IMR-90 (cell line): ENCODE measurements around the gene COL24A1. TPM values are rescaled to one million over a fixed set of nuclear protein-coding genes. Genes with fewer than 3 reads are reported as not detected.
A peak's percentile ranks its signal among the peaks of the same experiment; 100 is the strongest.

Experiments
- ATAC-seq: fragments of 200-7000 bp; cut with Tn5 transposase; 2 replicates; pipeline ENCODE4 v1.9.1; 2020; ENCODE audit warnings: low read depth, mild to moderate bottlenecking, moderate library complexity
- BruUV-seq: library from RNA; stranded (reverse); fragments of 400-500 nt; replicated peaks from 2 replicates; lab custom pipeline; 2021; lab: Mats Ljungman, UMichigan
- CTCF ChIA-PET: fragments of 300-600 bp; formaldehyde crosslinking; extraction: SDS; loops from one replicate; lab custom pipeline; 2021; ENCODE audit warnings: antibody characterized with exemption; lab: Yijun Ruan, JAX
- POLR2A ChIA-PET: fragments of 300-600 bp; sonication (Branson Sonifier 250); formaldehyde crosslinking; loops from one replicate; lab custom pipeline; 2022; ENCODE audit warnings: antibody characterized with exemption; ENCODE audit not compliant: unreplicated experiment; lab: Charles Lee
- DNase-seq: peaks from one replicate; pipeline ENCODE4 v3.0.0; 2013
- H2AFZ ChIP-seq: replicated peaks from 2 replicates; pipeline ENCODE3; 2013; ENCODE audit warnings: low read length, mild to moderate bottlenecking; ENCODE audit not compliant: poor library complexity
- H2AK5ac ChIP-seq: 2 replicates; pipeline ENCODE4 v1.6.1; 2013; ENCODE audit warnings: low read depth, low read length, inconsistent platforms
- H2AK9ac ChIP-seq: replicated peaks from 2 replicates; pipeline ENCODE3; 2013; ENCODE audit warnings: mild to moderate bottlenecking, low read depth, low read length, moderate library complexity; ENCODE audit not compliant: poor library complexity
- H2BK120ac ChIP-seq: 2 replicates; pipeline ENCODE4 v1.6.1; 2013; ENCODE audit warnings: low read depth, low read length, inconsistent platforms
- H2BK15ac ChIP-seq: 3 replicates; pipeline ENCODE4 v1.6.1; 2013; ENCODE audit warnings: low read depth, low read length, inconsistent platforms
- H2BK20ac ChIP-seq: 2 replicates; pipeline ENCODE4 v1.6.1; 2013; ENCODE audit warnings: low read depth, mild to moderate bottlenecking, inconsistent platforms, low read length, moderate library complexity
- H2BK5ac ChIP-seq: 2 replicates; pipeline ENCODE4 v1.6.1; 2013; ENCODE audit warnings: mild to moderate bottlenecking, low read depth, low read length, inconsistent platforms; ENCODE audit not compliant: poor library complexity, severe bottlenecking
- H3K14ac ChIP-seq: replicated peaks from 2 replicates; pipeline ENCODE4 v1.6.1; 2013; ENCODE audit warnings: low read depth, low read length, inconsistent platforms
- H3K18ac ChIP-seq: 2 replicates; pipeline ENCODE4 v1.6.1; 2013; ENCODE audit warnings: low read depth, low read length, control low read depth
- H3K23ac ChIP-seq: 2 replicates; pipeline ENCODE4 v1.6.1; 2013; ENCODE audit warnings: low read depth, low read length, inconsistent platforms
- H3K27ac ChIP-seq: 2 replicates; pipeline ENCODE4 v1.5.1; 2013; ENCODE audit warnings: mild to moderate bottlenecking, control low read depth, low read length; ENCODE audit not compliant: insufficient read depth
- H3K27me3 ChIP-seq: 2 replicates; pipeline ENCODE4 v1.6.1; 2013; ENCODE audit warnings: low read length; ENCODE audit not compliant: control insufficient read depth, insufficient read depth
- H3K36me3 ChIP-seq: 2 replicates; pipeline ENCODE4 v1.6.1; 2013; ENCODE audit warnings: low read length, mixed read lengths; ENCODE audit not compliant: control insufficient read depth, insufficient read depth
- H3K4ac ChIP-seq: 2 replicates; pipeline ENCODE4 v1.6.1; 2013; ENCODE audit warnings: low read depth, low read length, inconsistent platforms
- H3K4me1 ChIP-seq: 2 replicates; pipeline ENCODE4 v1.6.1; 2013; ENCODE audit warnings: low read length, mixed read lengths; ENCODE audit not compliant: control insufficient read depth, insufficient read depth
- H3K4me2 ChIP-seq: 2 replicates; pipeline ENCODE4 v1.6.1; 2013; ENCODE audit warnings: low read depth, mild to moderate bottlenecking, control low read depth, low read length, moderate library complexity
- H3K4me3 ChIP-seq: 2 replicates; pipeline ENCODE4 v1.5.1; 2013; ENCODE audit warnings: low read depth, mild to moderate bottlenecking, control low read depth, low read length, moderate library complexity; ENCODE audit not compliant: insufficient read depth
- H3K56ac ChIP-seq: 2 replicates; pipeline ENCODE4 v1.6.1; 2013; ENCODE audit warnings: low read length, inconsistent platforms; ENCODE audit not compliant: insufficient read depth; ENCODE audit errors: extremely low read depth
- H3K79me1 ChIP-seq, 2 experiments: 2 replicates each; pipeline ENCODE4 v1.6.1; 2013; ENCODE audit warnings: low read length in 2 of 2, inconsistent platforms in 1 of 2, low read depth in 1 of 2
- H3K9ac ChIP-seq: 2 replicates; pipeline ENCODE4 v1.6.1; 2013; ENCODE audit warnings: low read depth, low read length, control low read depth
- H3K9me1 ChIP-seq: 2 replicates; pipeline ENCODE4 v1.6.1; 2013; ENCODE audit warnings: low read length, inconsistent platforms; ENCODE audit not compliant: insufficient read depth
- H3K9me3 ChIP-seq: 2 replicates; pipeline ENCODE4 v1.6.1; 2013; ENCODE audit warnings: low read length; ENCODE audit not compliant: control insufficient read depth, insufficient read depth
- H4K20me1 ChIP-seq: 2 replicates; pipeline ENCODE4 v1.6.1; 2013; ENCODE audit warnings: low read length, inconsistent platforms; ENCODE audit not compliant: insufficient read depth
- H4K5ac ChIP-seq: 2 replicates; pipeline ENCODE4 v1.6.1; 2013; ENCODE audit warnings: mild to moderate bottlenecking, low read depth, low read length, control low read depth
- H4K8ac ChIP-seq, 2 experiments: 2 replicates each; pipeline ENCODE4 v1.6.1; 2013; ENCODE audit warnings: low read depth in 2 of 2, low read length in 2 of 2, control low read depth in 1 of 2, inconsistent platforms in 1 of 2
- H4K91ac ChIP-seq: 2 replicates; pipeline ENCODE4 v1.6.1; 2013; ENCODE audit warnings: low read depth, low read length, inconsistent platforms; ENCODE audit not compliant: insufficient read depth
- BHLHE40 ChIP-seq: fragments of 150-350 bp; IDR thresholded peaks from 2 replicates; pipeline ENCODE4 v1.6.1; 2016; ENCODE audit warnings: mild to moderate bottlenecking, low read depth, low read length
- CTCF ChIP-seq: conservative IDR thresholded peaks from 2 replicates; pipeline ENCODE4 v1.5.1; 2012; ENCODE audit warnings: mild to moderate bottlenecking, low read depth, low read length, improper control_type of control experiment
- MAZ ChIP-seq: IDR thresholded peaks from 2 replicates; pipeline ENCODE4 v1.6.1; 2012; ENCODE audit warnings: low read depth, mild to moderate bottlenecking, low read length, improper control_type of control experiment, moderate library complexity, borderline replicate concordance
- SMC3 ChIP-seq: fragments of 150-350 bp; IDR thresholded peaks from 2 replicates; pipeline ENCODE4 v1.6.1; 2016; ENCODE audit warnings: low read depth, mild to moderate bottlenecking, antibody characterized with exemption, low read length, moderate library complexity
- WGBS, 2 experiments: methylation state at CpG; one replicate each; pipeline versions ENCODE4 v1.1.5 to v1.1.7; 2013; ENCODE audit warnings: missing lambda C conversion rate in 2 of 2; ENCODE audit not compliant: insufficient read length in 1 of 2; ENCODE audit errors: extremely low coverage in 2 of 2; 5-methylcytosine and 5-hydroxymethylcytosine counted together
- dilution Hi-C: fragments of 300-500 bp; cut with HindIII; formaldehyde crosslinking; loops from one replicate; pipeline ENCODE4 v1.14.3; 2018; ENCODE audit warnings: low sequenced_read_pairs; ENCODE audit not compliant: unreplicated experiment
- in situ Hi-C: fragments of 300-500 bp; cut with MboI; formaldehyde crosslinking; loops from 3 replicates; pipeline ENCODE4 v1.14.3; 2019; ENCODE audit warnings: low sequenced_read_pairs, inconsistent platforms, mixed read lengths
- intact Hi-C: fragments of 100-400 bp; cut with micrococcal nuclease; formaldehyde crosslinking; loops from 2 replicates; pipeline ENCODE4 v1.10.0; 2022
- polyA plus RNA-seq, 3 experiments: library from polyadenylated mRNA; depleted of rRNA; stranded (reverse); fragments of >200 nt; gene quantifications; 2 replicates each; pipeline ENCODE4 v1.2.3, GENCODE V29; 2012; ENCODE audit warnings: low replicate concordance in 1 of 3
- total RNA-seq: library from RNA; depleted of rRNA; stranded (reverse); fragments of >200 nt; gene quantifications from 2 replicates; pipeline ENCODE4 v1.2.3, GENCODE V29; 2012

Gene COL24A1
- total and polyA plus RNA-seq, 2 of the 4 experiments (the other 2 are of a cell fraction), result 1.4 to 2.2 TPM

- BruUV-seq, result no TSS peak
- H2BK20ac ChIP-seq, result peak overlapping the region; percentile 86; the same call in 1 of the 2 replicates
- 0 out of 2 replicates have a peak overlapping the region, but pooled peaks have one; percentile 74 for H3K14ac ChIP-seq
- CTCF ChIA-PET, result no interaction called here
- H3K56ac ChIP-seq, result no peak overlapping the region; the same call in 1 of the 2 replicates
- no peak overlapping the region for H3K4me3 ChIP-seq
- ATAC-seq, result peak; percentile 88
- H3K23ac ChIP-seq, result peak overlapping the region; percentile 85
- H2BK15ac ChIP-seq, result peak overlapping the region; percentile 59; the same call in 1 of the 3 replicates
- no peak overlapping the region for H2AFZ ChIP-seq
- dilution Hi-C loops (no loop called here), intact Hi-C loops (no loop called here), in situ Hi-C loops (no loop called here)
- peak overlapping the region; percentile 48; the same call in 1 of the 2 replicates for H3K4me2 ChIP-seq
- peak overlapping the region; percentile 88 for H2BK120ac ChIP-seq
- H4K8ac ChIP-seq, result peak overlapping the region in 1 of 2 experiments; percentile 80; a peak in 2 of 4 replicates
- no peak overlapping the region for H2AK9ac ChIP-seq
- no peaks in the 10 kb centered on the region for H3K36me3 ChIP-seq
- peak overlapping the region; percentile 91 for H3K18ac ChIP-seq
- WGBS, 2 experiments, result no CpG with 5 or more reads among the region's 8 CpGs
- H3K4ac ChIP-seq, result peak overlapping the region; percentile 69
- TF ChIP-seq MAZ (no peak), CTCF (no peak), BHLHE40 (no peak), SMC3 (no peak)
- peak overlapping the region; percentile 71 for H2BK5ac ChIP-seq
- DNase-seq, result peak; percentile 54
- H4K20me1 ChIP-seq, result no peaks in the 10 kb centered on the region
- H3K9me1 ChIP-seq, result no peaks in the 10 kb centered on the region
- no peaks in the 10 kb centered on the region for H3K9me3 ChIP-seq
- H4K5ac ChIP-seq, result peak overlapping the region; percentile 24; the same call in 1 of the 2 replicates
- H2AK5ac ChIP-seq, result peak overlapping the region; percentile 59; the same call in 1 of the 2 replicates
- no peaks in the 10 kb centered on the region for H3K79me1 ChIP-seq
- peak overlapping the region; percentile 82 for H3K27ac ChIP-seq
- POLR2A ChIA-PET, result no interaction called here
- H3K9ac ChIP-seq, result no peak overlapping the region
- H4K91ac ChIP-seq, result peak overlapping the region; percentile 66; the same call in 1 of the 2 replicates
- peaks cover 2% of the 10 kb centered on the region; the same call in 1 of the 2 replicates for H3K4me1 ChIP-seq
- H3K27me3 ChIP-seq, result no peaks in the 10 kb centered on the region
Observed at GRCh38 chr1:85830837-85831236, 325.7 kb downstream of the COL24A1 start.
